Dedifferentiated amniotic fluid mesenchymal stem cell (primary cell): ENCODE results near the gene CBX1.

Experiments used
- DNase-seq: peaks from one replicate; pipeline ENCODE4 v3.0.0-alpha.2; 2016; ENCODE audit errors: extremely low spot score

The CBX1 gene

GRCh38 chr17:48101012-48101720 lies at the start of gene CBX1:
CBX1 (minus strand) TSS chr17:48101478; CDS start chr17:48077004, 24,474 bp downstream.
- DNase-seq: peak; percentile 88

- DNase-seq: no peak
Observed at GRCh38 chr17:48150597-48151001, 49.3 kb upstream of the CBX1 start.

GRCh38 chr17:48149787-48150463 lies 48.6 kb upstream of the CBX1 start:
- DNase-seq: no peak

DNA sequence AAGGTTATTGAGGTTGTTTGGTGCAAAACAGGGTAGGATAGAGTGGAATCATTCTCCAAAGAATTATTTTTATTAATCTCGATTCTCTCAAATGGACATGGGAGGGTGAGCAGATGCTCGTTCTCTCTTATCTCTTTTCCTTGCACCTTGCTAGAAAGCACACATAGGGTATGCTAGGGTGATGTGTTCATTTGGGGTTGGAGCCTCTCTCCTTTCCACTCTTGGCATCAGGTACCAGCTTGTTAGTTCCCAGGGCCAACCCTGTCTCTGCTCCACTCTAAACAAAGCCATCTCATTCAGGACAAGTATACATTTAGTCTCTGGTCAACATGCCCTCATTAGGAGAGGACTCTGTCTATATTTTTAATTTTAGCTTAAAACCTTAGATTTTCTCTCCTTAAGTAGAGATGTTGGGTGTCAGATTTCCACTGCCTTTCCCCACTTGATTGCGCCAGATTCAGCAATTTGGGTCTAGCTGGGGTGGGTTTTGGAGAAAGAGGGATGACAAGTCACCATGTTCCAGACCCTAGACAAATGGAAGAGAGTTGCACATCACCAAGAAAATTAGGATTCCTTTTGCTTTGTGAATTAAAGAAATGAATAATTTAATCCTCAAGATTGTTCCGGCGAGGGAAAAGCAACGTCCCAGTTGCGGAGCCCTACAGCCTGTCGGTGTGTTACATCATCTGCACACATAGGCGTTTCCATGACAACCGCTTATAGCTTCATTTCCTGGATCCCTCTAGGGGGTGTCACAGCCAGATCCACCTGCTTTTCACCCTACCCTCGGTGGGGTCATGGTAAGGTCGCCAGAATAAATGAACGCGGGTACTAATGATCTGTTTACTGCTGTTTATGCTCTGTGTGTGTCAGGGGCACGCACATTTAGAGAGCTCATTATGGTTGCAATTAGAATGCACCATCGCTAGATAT lies 47.8 kb upstream of the CBX1 start:
- DNase-seq: no peak

- DNase-seq: no peak
Observed at GRCh38 chr17:48148029-48148770, 46.9 kb upstream of the CBX1 start.

- no peak for DNase-seq
Observed at GRCh38 chr17:48144976-48145798, 43.9 kb upstream of the CBX1 start.

DNA sequence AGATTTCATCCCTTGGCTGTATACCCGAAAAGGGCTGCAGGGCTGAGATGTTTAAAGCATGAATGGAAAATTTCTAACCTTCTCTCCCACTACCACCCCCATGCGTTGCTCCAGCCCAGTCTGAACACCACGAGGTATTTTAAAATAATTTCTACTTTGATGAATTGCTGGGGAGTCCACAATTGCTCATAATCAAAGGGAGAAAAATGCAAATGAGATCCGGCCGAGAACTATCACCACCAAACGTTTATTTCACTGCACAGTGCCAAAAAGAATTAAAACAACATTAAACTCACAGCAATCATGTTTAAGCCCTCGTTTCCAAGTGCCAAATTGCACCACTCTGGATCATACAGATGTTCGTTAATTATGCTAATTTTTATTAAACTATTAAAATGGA lies 43.0 kb upstream of the CBX1 start:
- no peak for DNase-seq

DNA sequence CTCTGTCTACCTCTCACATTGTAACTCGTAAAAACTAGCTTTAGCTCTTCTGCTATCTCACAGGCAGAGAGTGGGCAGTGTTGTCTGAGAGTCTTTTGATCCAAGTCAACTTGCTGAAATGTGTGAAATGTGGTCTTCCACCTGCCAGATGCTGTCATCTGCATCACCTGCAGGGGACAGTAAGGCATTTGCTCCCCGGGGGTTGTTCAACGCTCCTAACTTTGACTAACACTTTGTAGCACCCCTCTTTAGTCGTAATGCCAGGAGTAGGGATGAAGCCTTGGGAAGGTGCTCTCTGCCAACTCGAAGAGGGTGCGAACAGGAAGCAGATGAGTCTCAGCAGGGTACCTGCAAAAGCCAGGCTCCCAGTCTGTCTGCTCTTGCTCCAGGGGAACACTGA lies 42.4 kb upstream of the CBX1 start:
- no peak for DNase-seq

DNA sequence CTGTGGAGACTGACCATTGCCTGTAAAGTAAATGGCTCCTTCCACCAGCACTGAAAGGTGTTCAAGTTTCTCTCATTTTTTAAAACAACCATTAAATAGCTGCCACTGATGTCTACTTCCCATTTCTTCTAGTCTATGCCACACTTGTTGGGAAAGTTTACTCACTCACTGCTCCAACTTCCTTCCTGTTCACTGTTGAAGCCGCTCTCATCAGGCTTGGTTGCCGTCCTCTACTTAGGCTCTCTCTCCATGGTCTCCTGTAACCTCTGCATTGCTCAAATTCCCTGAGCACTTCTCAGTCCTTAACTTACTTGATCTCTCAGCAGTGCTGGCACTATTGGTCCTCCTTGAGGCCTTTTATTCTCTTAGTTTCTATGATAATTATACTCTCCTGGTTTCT lies 38.7 kb upstream of the CBX1 start:
- no peak for DNase-seq

GRCh38 chr17:48137656-48138055 lies 36.4 kb upstream of the CBX1 start:
- DNase-seq: no peak

DNA sequence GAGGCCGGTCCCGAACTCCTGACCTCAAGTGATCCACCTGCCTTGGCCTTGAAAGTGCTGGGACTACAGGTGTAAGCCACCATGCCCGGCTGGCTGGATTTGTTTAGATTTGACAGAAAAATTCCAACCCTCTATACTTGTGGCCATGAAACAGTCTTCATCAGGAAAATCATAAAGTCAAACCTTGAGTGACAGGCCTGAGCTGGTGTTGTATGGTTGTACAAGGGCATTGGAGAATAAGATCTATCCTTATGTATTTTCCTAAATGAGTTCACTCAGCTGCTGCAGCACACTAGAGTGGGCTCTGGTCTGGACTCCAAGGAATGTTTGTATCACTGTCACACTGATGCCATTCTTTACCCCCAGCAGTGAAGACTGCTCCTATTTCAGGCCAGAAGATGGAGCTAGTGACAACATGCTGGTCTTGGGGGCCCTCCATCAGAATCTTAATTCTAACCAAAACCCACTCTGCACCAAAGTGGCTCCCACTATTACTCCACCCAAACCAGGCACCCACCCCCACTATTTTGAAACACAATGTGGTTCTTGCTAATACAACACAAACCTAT lies 33.7 kb upstream of the CBX1 start:
- DNase-seq: no peak

DNA sequence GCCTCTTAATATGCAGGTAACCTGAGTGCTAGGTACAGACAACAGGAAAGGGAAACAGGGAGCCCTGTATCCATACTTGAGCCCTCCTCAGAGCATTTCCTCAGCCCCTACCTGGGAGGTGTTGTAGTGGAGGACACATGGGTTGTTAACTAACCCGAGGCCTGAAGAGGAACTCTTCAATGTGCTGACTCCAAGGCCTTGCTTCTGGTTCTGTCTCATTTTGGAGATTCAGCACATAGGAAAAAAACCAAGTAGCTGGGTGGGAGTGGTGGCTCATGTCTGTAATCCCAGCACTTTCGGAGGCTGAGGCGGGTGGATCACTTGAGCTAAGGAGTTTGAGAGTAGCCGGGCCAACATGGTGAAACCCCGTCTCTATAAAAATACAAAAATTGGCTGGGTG lies 31.1 kb upstream of the CBX1 start:
- no peak for DNase-seq

DNA sequence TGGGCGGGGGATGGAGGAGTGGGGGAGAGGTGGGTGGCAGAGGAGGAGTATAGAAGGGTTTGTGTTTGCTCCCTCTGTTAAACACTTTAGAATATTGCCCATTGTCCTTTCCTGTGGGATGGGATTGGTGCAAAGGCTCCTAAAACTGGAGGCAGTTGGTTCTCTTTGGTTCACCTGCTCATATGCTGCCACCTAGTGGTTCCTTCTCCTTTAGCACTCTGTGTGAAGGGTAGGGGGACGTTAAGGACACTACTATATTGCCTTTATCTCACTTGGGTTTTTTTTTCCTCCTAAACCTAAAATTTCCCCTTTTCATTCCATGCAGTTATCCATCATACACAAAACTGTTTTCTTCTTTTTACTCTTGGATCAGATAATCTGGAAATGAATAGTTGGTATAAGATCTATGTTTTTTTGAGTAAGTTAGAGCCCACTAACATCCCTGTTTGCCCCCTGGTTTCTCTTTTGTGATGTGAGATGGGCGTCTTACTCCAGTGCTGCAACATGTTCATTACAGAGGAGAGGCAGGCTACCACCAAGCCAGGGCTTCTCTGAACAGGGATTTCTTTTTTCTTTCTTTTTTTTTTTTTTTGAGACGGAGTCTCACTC lies 30.0 kb upstream of the CBX1 start:
- DNase-seq: peak; percentile 70

- DNase-seq: no peak
Observed at GRCh38 chr17:48129981-48130380, 28.7 kb upstream of the CBX1 start.

DNA sequence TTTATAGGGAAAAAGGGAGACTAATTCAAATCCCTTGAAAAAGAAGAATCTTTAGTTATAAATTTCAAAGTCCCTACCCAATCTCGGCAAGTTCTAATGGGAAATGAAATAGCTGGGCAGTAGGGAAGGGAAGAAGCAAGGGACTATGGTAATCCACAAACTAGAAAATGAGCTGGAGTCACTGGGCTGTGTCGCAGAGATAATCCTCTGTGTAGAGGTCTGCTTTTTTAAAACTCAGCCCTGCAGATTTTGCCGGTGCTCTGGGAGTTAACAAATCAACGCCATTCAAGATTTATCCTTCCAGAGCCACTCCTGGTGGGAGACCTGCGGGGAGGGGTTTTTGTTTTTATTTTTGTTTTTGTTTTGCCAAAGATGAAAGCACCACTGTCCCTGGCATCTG lies 27.1 kb upstream of the CBX1 start:
- DNase-seq: no peak

GRCh38 chr17:48127371-48128051 lies 26.2 kb upstream of the CBX1 start:
- no peak for DNase-seq

GRCh38 chr17:48126532-48126850 lies 25.2 kb upstream of the CBX1 start:
- no peak for DNase-seq

DNA sequence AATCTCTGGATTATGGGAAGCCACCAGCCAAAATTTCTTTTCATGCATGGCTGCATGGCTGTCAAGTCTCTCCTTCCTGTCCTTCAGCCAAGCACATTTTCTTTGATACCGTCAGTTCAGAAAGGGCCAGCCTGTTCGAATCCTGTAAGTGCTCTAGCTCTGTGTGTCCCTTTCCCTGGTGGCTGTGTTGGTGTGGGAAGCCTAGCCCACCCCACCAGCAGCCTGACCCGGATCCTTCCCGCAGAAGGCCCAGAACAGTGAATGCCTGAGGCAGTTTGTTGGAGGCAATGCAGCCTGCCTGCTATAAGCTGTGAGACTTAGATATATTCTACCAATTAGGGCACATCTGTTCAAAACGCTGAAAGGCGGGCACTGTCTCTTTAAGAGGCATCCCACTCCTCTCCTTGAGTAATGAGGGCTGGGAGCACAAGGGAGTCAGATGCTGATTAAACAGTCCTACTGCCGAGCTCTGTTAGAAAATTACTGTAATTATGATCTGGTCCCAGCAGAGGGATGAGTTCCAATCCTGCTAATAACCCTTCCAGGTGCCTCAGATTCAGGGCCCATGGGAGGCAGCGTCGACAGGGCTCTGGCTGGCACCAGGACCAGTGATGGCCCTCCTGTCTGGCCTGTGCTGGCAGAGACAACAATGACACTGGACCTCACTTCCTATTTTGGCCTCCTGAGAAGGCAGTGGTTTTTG lies 24.7 kb upstream of the CBX1 start:
- no peak for DNase-seq

DNA sequence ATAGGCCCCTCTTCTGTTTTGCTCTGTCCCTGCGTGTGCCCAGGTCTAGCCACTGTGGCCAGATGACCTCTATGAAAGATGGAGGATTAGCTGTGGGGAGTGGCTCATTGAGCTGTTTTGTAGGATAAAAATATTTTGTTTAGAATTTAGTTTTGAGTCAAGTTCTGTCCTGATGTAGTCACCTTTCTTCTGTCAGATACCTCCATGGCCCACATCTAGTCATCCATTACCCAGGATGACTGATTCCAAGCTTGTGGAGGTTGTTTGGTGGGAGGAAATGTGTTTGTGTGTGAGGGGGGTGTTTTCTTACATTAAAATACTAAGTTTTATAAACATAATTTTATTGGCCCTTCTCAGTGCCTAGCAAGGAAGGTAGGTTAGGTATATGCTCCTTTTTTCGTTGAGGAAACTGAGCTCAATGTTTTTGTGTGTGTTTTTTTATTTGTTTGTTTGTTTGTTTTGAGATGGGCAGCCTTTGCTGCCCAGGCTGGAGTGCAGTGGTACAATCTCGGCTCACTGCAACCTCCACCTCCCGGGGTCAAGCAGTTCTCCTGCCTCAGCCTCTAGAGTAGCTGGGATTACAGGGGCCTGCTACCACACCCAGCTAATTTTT lies 22.6 kb upstream of the CBX1 start:
- DNase-seq: no peak
